ENCODE measurements around the gene TAPT1. TPM values are rescaled to one million over a fixed set of nuclear protein-coding genes. Genes with fewer than 3 reads are reported as not detected.

TAPT1 gene
- total and polyA plus RNA-seq, 9 of the 15 experiments (the other 6 are each of a cell fraction or from before 2014, with no cell fraction given), result 1.6 to 36.7 (median 20.7) TPM

DNA sequence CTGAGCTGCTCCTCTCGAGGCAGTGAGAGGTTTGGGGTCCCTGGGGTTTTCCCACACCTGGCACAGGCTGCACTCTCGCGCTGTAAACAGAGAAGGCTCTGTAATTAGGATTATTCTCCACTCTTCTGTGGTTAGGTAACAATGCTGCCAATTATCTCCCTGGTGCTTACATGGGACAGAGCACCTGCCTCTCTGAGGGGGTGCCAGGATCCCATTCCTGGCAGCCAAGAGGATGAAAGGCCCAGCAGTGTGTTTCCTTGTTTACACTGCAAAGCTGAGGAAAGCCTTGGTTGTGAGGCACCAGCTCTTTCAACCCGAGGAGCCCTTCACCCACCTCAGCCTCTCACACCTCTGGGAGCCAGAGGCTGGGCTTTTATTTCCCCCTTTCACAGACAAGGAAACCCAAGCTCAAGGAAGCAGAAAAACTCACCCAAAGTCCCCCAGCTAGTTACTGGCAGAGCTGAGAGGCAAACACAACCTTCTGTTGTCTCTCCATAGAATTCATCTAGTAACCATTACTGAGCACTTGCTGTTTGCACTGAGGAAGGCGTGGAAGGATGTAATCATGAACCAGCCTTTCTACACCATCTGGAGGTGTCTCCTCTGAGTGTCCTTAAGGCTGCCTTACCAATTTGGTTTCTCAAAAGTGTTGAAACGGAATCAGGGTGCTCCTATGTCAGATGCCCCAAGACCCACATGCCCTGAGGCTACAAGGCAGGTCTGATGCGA lies 102.8 kb downstream of the TAPT1 start:
- POLR2A ChIA-PET, result no interaction called here
- FAIRE-seq, result no peak
- Histone ChIP-seq H3K4me3 (no peak overlapping the region), H3K9me3 (replicated peaks; ENCODE audit: control insufficient read depth, insufficient read depth, low read depth, low read length) (no peaks in the 10 kb centered on the region), H3K79me2 (ENCODE audit: control insufficient read depth, insufficient read depth, low read length) (no peaks in the 10 kb centered on the region), H2AFZ (ENCODE audit: low read depth, low read length) (no peak overlapping the region), H4K20me1 (replicated peaks; ENCODE audit: control insufficient read depth, insufficient read depth, low read length) (no peaks in the 10 kb centered on the region), H3K27ac (ENCODE audit: extremely low read depth, low read depth, low read length) (no peak overlapping the region), H3K9ac (ENCODE audit: insufficient read depth in 1 of 2, low read depth in 2 of 2, low read length in 2 of 2) (no peak overlapping the region), H3K4me2 (ENCODE audit: insufficient read depth, low read length) (no peak overlapping the region), H3K36me3 (ENCODE audit: control insufficient read depth, insufficient read depth, low read length) (no peaks in the 10 kb centered on the region), H3K27me3 (ENCODE audit: control insufficient read depth in 2 of 2, insufficient read depth in 2 of 2, low read length in 2 of 2) (peaks cover 5 to 48% of the 10 kb centered on the region in 2 experiments; a peak in 3 of 5 replicates), H3K9me1 (ENCODE audit: control insufficient read depth, insufficient read depth, low read length) (no peaks in the 10 kb centered on the region), H3K4me1 (replicated peaks in 1 of 2; ENCODE audit: control insufficient read depth in 2 of 2, insufficient read depth in 2 of 2, low read length in 2 of 2) (no peaks in the 10 kb centered on the region)
- in situ Hi-C loops (cut with MboI) (no loop called here), intact Hi-C loops (cut with micrococcal nuclease) (no loop called here)
- WGBS (ENCODE audit: insufficient coverage, low coverage, missing lambda C conversion rate), result 1% methylated on average over 6 of the region's 7 CpGs
- BruUV-seq (replicated peaks), result no TSS peak
- no peak for TF ChIP-seq FOSL1 (tag; conservative IDR thresholded peaks at IDR 0.05)
- TF ChIP-seq ZNF778 (CRISPR knock-in tag; IDR thresholded peaks at IDR 0.05), result no peak
- no peak for TF ChIP-seq ZKSCAN3 (CRISPR knock-in tag; IDR thresholded peaks at IDR 0.05)
- TF ChIP-seq SNRNP70 (optimal IDR thresholded peaks at IDR 0.05; ENCODE audit: low read depth, low read length), result no peak
- TF ChIP-seq MAZ (CRISPR knock-in tag; conservative IDR thresholded peaks at IDR 0.05 in 1 of 2, IDR thresholded peaks at IDR 0.05 in 1 of 2), result no peak
- no peak for TF ChIP-seq KAT7 (CRISPR knock-in tag; IDR thresholded peaks at IDR 0.05; ENCODE audit: borderline replicate concordance)
- TF ChIP-seq, protein P1, sequence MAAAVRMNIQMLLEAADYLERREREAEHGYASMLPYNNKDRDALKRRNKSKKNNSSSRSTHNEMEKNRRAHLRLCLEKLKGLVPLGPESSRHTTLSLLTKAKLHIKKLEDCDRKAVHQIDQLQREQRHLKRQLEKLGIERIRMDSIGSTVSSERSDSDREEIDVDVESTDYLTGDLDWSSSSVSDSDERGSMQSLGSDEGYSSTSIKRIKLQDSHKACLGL (CRISPR knock-in tag; IDR thresholded peaks at IDR 0.05; ENCODE audit: borderline replicate concordance, poor library complexity, severe bottlenecking), result no peak
- TF ChIP-seq RCOR1 (IDR thresholded peaks at IDR 0.05; ENCODE audit: borderline replicate concordance in 1 of 2, low read depth in 2 of 2, low read length in 2 of 2), result no peak
- no peak for ATAC-seq
- CTCF ChIA-PET (ENCODE audit: low intra/inter-chr PET ratio), result no interaction called here
- no peak for DNase-seq (ENCODE audit: extremely low read depth in 1 of 4, low spot score in 3 of 4)

All from K562 (cell line).